Measurements from ENCODE around the gene ADISSP.

Gene ADISSP

DNA sequence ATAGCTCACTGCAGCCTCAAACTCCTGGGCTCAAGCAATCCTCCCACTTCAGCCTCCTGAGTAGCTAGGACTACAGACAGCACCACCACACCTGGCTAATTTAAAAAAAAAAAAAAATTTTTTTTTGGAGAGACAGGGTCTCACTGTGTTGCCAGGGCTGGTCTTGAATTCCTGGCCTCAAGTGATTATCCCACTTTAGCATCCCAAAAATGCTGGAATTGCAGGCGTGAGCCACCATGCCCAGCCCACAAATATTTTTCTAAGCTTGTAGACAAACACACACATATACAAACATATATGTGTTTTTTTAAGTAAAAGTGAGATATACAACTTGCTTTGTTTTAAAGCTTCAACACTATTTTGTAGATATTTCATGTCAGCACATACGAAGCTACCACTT is 24.3 kb downstream of the ADISSP start:
- TF ChIP-seq CTCF (IDR thresholded peaks at IDR 0.05; ENCODE audit: low read length, missing control alignments), result no peak
- no peak overlapping the region for H3K4me3 ChIP-seq (replicated peaks; ENCODE audit: low read depth, low read length)
- DNase-seq (ENCODE audit: low read depth), result no peak

- DNase-seq (ENCODE audit: low read depth), result no peak
- TF ChIP-seq CTCF (IDR thresholded peaks at IDR 0.05; ENCODE audit: low read length, missing control alignments), result no peak
Measured at GRCh38 chr20:3741836-3742458, 25.6 kb downstream of the ADISSP start.

GRCh38 chr20:3740615-3741301 is 26.8 kb downstream of the ADISSP start:
- DNase-seq (ENCODE audit: low read depth), result no peak
- no peak for TF ChIP-seq CTCF (IDR thresholded peaks at IDR 0.05; ENCODE audit: low read length, missing control alignments)
- H3K4me3 ChIP-seq (replicated peaks; ENCODE audit: low read depth, low read length), result no peak overlapping the region

More at GRCh38 chr20:3741836-3742458, 25.6 kb downstream of the ADISSP start:
- H3K4me3 ChIP-seq (replicated peaks; ENCODE audit: low read depth, low read length), result no peak overlapping the region

DNA sequence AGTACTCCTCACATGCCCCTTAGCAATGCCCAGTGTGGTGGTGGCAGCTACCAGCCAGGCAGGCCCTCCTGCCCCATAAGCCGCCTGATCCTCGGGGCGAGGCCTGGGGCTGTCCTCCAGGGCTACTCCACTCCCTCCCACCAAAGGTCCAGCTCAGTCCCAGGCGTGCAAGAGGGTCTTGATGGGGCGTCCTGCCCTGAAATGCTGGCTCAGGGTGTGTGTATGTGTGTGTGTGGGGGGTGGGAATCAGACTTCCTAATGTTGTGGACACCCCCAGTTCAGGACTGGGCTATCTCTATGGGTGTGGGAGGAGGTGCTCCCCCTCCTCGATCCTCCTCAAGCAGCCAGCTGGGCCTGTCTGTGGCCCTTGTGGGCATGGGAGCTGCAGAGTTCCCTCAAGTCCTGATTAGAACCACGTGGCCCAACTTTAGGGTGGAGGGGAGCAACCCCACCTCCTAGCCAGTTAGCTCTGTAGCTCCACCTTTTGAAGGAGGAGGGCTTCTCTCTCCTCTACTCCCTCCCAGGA is 27.6 kb downstream of the ADISSP start:
- DNase-seq (ENCODE audit: low read depth), result no peak
- no peak overlapping the region for H3K4me3 ChIP-seq (replicated peaks; ENCODE audit: low read depth, low read length)
- TF ChIP-seq CTCF (IDR thresholded peaks at IDR 0.05; ENCODE audit: low read length, missing control alignments), result no peak

DNA sequence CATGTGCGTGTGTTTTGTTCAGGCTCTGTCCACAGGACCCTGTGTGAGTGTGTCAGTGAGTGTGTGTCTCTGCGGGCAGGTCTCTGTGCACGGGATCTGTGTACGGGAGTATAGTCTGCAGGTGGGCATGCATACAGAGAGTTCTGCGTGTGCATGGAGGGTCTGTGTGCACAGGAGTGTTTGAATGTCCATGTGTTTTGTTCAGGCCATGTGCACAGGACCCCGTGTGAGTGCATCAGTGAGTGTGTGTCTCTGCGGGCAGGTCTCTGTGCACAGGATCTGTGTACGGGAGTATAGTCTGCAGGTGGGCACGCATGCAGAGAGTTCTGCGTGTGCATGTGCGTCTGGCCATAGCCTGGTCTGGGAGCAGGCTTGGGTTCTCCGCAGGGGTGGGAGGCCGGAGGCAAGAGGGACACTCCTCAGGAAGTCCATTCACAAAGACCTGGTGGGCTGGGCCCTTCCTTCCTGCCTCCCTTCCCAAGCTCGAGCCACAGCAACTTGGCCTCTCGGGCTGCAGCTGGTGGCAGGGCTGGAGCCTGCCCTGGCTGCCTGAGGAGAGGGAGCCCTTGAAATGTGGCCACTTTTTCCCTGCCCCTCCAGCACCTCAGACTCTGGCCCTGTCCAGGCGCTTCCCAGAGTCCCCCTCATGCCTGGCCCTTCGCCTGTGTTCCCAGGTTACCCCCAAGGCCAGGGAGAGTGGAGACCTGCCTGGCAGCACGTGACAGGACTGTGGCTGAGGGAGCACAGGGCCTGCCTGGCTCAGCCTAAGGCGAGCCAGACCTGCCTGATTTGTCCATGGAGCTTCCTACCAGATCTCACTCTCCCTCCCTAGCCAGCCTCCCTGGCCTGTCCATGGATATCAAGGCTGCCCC is 28.3 kb downstream of the ADISSP start:
- peak; percentile 27 for DNase-seq (ENCODE audit: low read depth)
- TF ChIP-seq CTCF (IDR thresholded peaks at IDR 0.05; ENCODE audit: low read length, missing control alignments), result no peak
- no peak overlapping the region for H3K4me3 ChIP-seq (replicated peaks; ENCODE audit: low read depth, low read length)

- H3K4me3 ChIP-seq (replicated peaks; ENCODE audit: low read depth, low read length), result no peak overlapping the region
- TF ChIP-seq CTCF (IDR thresholded peaks at IDR 0.05; ENCODE audit: low read length, missing control alignments), result no peak
- DNase-seq (ENCODE audit: low read depth), result no peak
Measured at GRCh38 chr20:3738111-3739053, 29.2 kb downstream of the ADISSP start.

Measured in fibroblast of pulmonary artery (primary cell).